ENCODE measurements around the gene SETDB2.
A peak's percentile ranks its signal among the peaks of the same experiment; 100 is the strongest.
"Not testable (repeated sequence)": the region's sequence is repeated elsewhere in the genome, so short reads cannot be mapped to it uniquely, and the experiment has no call there.

The SETDB2 gene

DNA sequence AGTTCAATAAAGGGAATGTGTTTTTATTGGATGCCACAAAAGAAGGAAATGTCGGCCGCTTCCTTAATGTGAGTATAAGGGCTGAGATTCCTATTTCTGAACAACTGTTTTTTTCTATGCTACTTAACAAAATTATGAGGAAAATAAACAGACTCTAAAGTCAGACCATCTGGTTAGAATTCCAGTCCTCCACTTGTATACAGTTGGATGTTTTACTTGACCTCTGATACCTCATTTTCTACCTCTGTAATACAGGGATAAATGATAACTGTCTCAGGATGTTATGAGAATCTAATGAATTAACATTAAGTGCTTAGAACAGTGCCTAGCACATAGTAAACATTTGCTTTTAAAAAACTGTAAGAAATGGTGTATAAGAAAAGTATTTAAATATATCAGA, 44.5 kb downstream of the SETDB2 start:
- H3K27me3 ChIP-seq (ENCODE audit: insufficient read depth, low read length): no peaks in the 10 kb centered on the region
- H3K9me3 ChIP-seq (ENCODE audit: insufficient read depth, low read depth, low read length): no peaks in the 10 kb centered on the region
- no peaks in the 10 kb centered on the region for H3K4me1 ChIP-seq (ENCODE audit: insufficient read depth, low read length)
- H3K4me3 ChIP-seq (ENCODE audit: low read length): no peak overlapping the region
- no peak overlapping the region for H3K27ac ChIP-seq (ENCODE audit: low read length)
- no peak overlapping the region for H3K9ac ChIP-seq (ENCODE audit: low read depth, low read length)
- 0 out of 2 replicates have a peak, but pooled peaks cover 5% of the 10 kb centered on the region for H3K36me3 ChIP-seq (ENCODE audit: insufficient read depth, low read depth, low read length)

DNA sequence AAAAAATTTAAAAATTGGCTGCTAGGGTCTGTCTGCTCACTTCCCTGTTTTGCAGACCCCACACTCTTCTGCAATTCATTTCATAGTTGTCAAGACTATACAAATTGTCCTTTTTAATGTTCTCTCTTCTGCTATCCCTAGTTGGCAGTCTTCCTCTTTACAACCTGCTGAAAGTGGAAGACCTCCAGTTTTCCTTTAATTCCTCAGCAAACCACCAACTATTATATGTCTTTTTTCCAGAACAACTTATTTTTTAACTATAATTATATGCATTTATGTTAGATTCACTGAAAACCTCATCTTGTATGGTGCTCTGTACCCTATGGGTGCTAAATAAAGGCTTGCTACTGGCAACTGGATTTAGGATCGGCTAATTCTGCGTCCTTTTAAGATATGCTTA, 50.6 kb downstream of the SETDB2 start:
- Histone ChIP-seq H3K4me3 (ENCODE audit: low read length) (peak overlapping the region; percentile 84; the same call in 1 of the 2 replicates), H3K4me1 (ENCODE audit: insufficient read depth, low read length) (no peaks in the 10 kb centered on the region), H3K27ac (ENCODE audit: low read length) (no peak overlapping the region), H3K27me3 (ENCODE audit: insufficient read depth, low read length) (no peaks in the 10 kb centered on the region), H3K9me3 (ENCODE audit: insufficient read depth, low read depth, low read length) (no peaks in the 10 kb centered on the region), H3K36me3 (ENCODE audit: insufficient read depth, low read depth, low read length) (no peaks in the 10 kb centered on the region), H3K9ac (ENCODE audit: low read depth, low read length) (no peak overlapping the region)

GRCh38 chr13:49495783-49496762, 52.0 kb downstream of the SETDB2 start, which contains the start of gene PHF11:
Gene PHF11, plus strand, starts transcription at chr13:49495953. Its CDS starts 49 bp downstream, at chr13:49496002.
- Histone ChIP-seq H3K9ac (ENCODE audit: low read depth, low read length) (peak within 1 kb of the TSS; percentile 83), H3K4me3 (ENCODE audit: low read length) (peak within 1 kb of the TSS; percentile 84), H3K36me3 (ENCODE audit: insufficient read depth, low read depth, low read length) (no peaks in the 10 kb centered on the region), H3K4me1 (ENCODE audit: insufficient read depth, low read length) (no peaks in the 10 kb centered on the region), H3K9me3 (ENCODE audit: insufficient read depth, low read depth, low read length) (no peaks in the 10 kb centered on the region), H3K27ac (ENCODE audit: low read length) (peak within 1 kb of the TSS; percentile 77), H3K27me3 (ENCODE audit: insufficient read depth, low read length) (no peaks in the 10 kb centered on the region)

- H3K27ac ChIP-seq (ENCODE audit: low read length): not testable (repeated sequence)
These were observed 52.8 kb downstream of the SETDB2 start for GRCh38 chr13:49496837-49497236.

GRCh38 chr13:49497272-49497671, 53.2 kb downstream of the SETDB2 start:
- H3K4me3 ChIP-seq (ENCODE audit: low read length): no peak overlapping the region
- H3K9ac ChIP-seq (ENCODE audit: low read depth, low read length): no peak overlapping the region
- H3K27ac ChIP-seq (ENCODE audit: low read length): no peak overlapping the region
- no peaks in the 10 kb centered on the region for H3K4me1 ChIP-seq (ENCODE audit: insufficient read depth, low read length)
- H3K27me3 ChIP-seq (ENCODE audit: insufficient read depth, low read length): no peaks in the 10 kb centered on the region
- H3K36me3 ChIP-seq (ENCODE audit: insufficient read depth, low read depth, low read length): no peaks in the 10 kb centered on the region
- no peaks in the 10 kb centered on the region for H3K9me3 ChIP-seq (ENCODE audit: insufficient read depth, low read depth, low read length)

More at GRCh38 chr13:49496837-49497236, 52.8 kb downstream of the SETDB2 start:
- H3K27me3 ChIP-seq (ENCODE audit: insufficient read depth, low read length); H3K9ac ChIP-seq (ENCODE audit: low read depth, low read length); H3K36me3 ChIP-seq (ENCODE audit: insufficient read depth, low read depth, low read length); H3K9me3 ChIP-seq (ENCODE audit: insufficient read depth, low read depth, low read length); H3K4me1 ChIP-seq (ENCODE audit: insufficient read depth, low read length): not testable (repeated sequence)
- peak overlapping the region; percentile 76; the same call in 1 of the 2 replicates for H3K4me3 ChIP-seq (ENCODE audit: low read length)

DNA sequence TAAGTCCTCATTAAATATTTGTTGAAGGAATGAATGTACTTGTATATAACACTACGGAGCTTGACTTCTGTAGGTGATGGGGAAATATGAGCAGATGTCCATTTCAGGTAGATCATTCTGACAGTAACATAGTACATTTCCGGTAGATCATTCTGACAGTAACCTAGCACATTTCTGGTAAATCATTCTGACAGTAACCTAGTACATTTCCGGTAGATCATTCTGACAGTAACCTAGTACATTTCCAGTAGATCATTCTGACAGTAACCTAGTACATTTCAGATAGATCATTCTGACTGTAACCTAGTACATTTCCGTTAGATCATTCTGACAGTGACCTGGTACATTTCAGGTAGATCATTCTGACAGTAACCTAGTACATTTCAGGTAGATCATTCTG, 54.1 kb downstream of the SETDB2 start:
- Histone ChIP-seq H3K4me1 (ENCODE audit: insufficient read depth, low read length) (no peaks in the 10 kb centered on the region), H3K9me3 (ENCODE audit: insufficient read depth, low read depth, low read length) (no peaks in the 10 kb centered on the region), H3K9ac (ENCODE audit: low read depth, low read length) (no peak overlapping the region), H3K36me3 (ENCODE audit: insufficient read depth, low read depth, low read length) (no peaks in the 10 kb centered on the region), H3K27ac (ENCODE audit: low read length) (no peak overlapping the region), H3K4me3 (ENCODE audit: low read length) (no peak overlapping the region), H3K27me3 (ENCODE audit: insufficient read depth, low read length) (no peaks in the 10 kb centered on the region)

GRCh38 chr13:49499889-49500660, 56.0 kb downstream of the SETDB2 start:
- Histone ChIP-seq H3K9me3 (ENCODE audit: insufficient read depth, low read depth, low read length) (no peaks in the 10 kb centered on the region), H3K27ac (ENCODE audit: low read length) (no peak overlapping the region), H3K27me3 (ENCODE audit: insufficient read depth, low read length) (no peaks in the 10 kb centered on the region), H3K36me3 (ENCODE audit: insufficient read depth, low read depth, low read length) (no peaks in the 10 kb centered on the region), H3K4me1 (ENCODE audit: insufficient read depth, low read length) (no peaks in the 10 kb centered on the region), H3K9ac (ENCODE audit: low read depth, low read length) (no peak overlapping the region), H3K4me3 (ENCODE audit: low read length) (no peak overlapping the region)

DNA sequence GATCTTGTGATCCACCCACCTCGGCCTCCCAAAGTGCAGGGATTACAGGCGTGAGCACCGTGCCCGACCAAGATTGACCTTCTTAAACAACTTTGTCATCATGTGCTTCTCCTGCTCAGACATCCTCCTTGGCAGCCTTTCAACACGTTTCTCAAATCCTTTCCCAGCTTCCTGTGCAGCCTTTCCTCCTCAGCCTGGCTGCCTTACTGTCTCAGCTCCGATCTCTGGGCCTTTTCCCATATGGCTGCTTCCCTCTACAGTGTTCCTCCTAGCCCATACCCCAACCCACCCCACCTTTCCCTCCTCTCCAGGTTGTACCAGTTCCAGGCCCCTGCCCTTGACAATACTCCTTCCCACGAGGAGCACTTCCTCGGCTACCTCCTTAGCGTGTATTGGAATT, 58.9 kb downstream of the SETDB2 start:
- H3K9me3 ChIP-seq (ENCODE audit: insufficient read depth, low read depth, low read length): no peaks in the 10 kb centered on the region
- H3K9ac ChIP-seq (ENCODE audit: low read depth, low read length): no peak overlapping the region
- H3K27ac ChIP-seq (ENCODE audit: low read length): no peak overlapping the region
- H3K4me1 ChIP-seq (ENCODE audit: insufficient read depth, low read length): no peaks in the 10 kb centered on the region
- no peaks in the 10 kb centered on the region for H3K27me3 ChIP-seq (ENCODE audit: insufficient read depth, low read length)
- no peak overlapping the region for H3K4me3 ChIP-seq (ENCODE audit: low read length)
- no peaks in the 10 kb centered on the region for H3K36me3 ChIP-seq (ENCODE audit: insufficient read depth, low read depth, low read length)

DNA sequence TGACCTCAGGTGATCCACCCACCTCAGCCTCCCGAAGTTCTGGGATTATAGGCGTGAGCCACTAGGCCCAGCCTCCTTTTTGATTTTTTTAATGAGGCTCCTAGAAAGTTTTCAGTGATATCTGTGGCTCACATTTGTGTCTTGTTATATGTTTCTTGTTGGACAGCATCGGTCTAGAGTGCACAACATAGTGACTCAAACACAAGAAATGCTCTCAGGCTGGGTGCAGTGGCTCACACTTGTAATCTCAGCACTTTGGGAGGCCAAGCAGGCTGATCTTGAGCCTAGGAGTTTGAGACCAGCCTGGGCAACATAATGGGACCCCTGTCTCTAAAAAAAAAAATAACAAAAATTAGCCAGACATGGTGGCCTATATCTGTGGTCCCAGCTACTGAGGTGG, 59.9 kb downstream of the SETDB2 start:
- Histone ChIP-seq H3K9ac (ENCODE audit: low read depth, low read length) (no peak overlapping the region), H3K4me3 (ENCODE audit: low read length) (no peak overlapping the region), H3K27ac (ENCODE audit: low read length) (no peak overlapping the region), H3K4me1 (ENCODE audit: insufficient read depth, low read length) (no peaks in the 10 kb centered on the region), H3K36me3 (ENCODE audit: insufficient read depth, low read depth, low read length) (no peaks in the 10 kb centered on the region), H3K27me3 (ENCODE audit: insufficient read depth, low read length) (no peaks in the 10 kb centered on the region), H3K9me3 (ENCODE audit: insufficient read depth, low read depth, low read length) (no peaks in the 10 kb centered on the region)

DNA sequence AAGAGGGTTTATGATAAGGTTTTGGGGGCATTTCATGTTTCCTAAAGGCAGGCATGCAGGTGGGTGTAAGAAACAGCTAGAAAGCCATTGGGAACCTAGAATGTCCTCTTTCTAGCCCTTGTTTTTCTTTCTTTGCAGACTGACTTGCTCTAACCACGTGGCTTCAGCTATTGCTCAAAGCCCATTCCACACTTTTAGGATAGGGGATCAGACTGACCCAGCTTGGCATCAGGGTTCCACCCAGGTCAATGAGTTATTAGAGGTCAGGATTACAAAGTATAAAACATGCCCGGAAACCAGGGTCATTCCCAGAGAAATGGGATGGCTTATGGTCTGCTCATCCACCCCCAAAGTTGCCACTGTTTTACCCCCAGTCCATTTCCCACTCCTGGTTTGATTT, 68.5 kb downstream of the SETDB2 start:
- Histone ChIP-seq H3K4me1 (ENCODE audit: insufficient read depth, low read length) (no peaks in the 10 kb centered on the region), H3K36me3 (ENCODE audit: insufficient read depth, low read depth, low read length) (no peaks in the 10 kb centered on the region)

GRCh38 chr13:49516467-49516866, 72.4 kb downstream of the SETDB2 start:
- Histone ChIP-seq H3K9ac (ENCODE audit: low read depth, low read length) (no peak overlapping the region), H3K36me3 (ENCODE audit: insufficient read depth, low read depth, low read length) (no peaks in the 10 kb centered on the region), H3K4me3 (ENCODE audit: low read length) (no peak overlapping the region), H3K4me1 (ENCODE audit: insufficient read depth, low read length) (0 out of 2 replicates have a peak, but pooled peaks cover 3% of the 10 kb centered on the region), H3K27ac (ENCODE audit: low read length) (no peak overlapping the region), H3K27me3 (ENCODE audit: insufficient read depth, low read length) (no peaks in the 10 kb centered on the region), H3K9me3 (ENCODE audit: insufficient read depth, low read depth, low read length) (no peaks in the 10 kb centered on the region)

More for the DNA sequence above, 68.5 kb downstream of the SETDB2 start:
- Histone ChIP-seq H3K9ac (ENCODE audit: low read depth, low read length) (no peak overlapping the region), H3K27ac (ENCODE audit: low read length) (no peak overlapping the region), H3K9me3 (ENCODE audit: insufficient read depth, low read depth, low read length) (no peaks in the 10 kb centered on the region), H3K27me3 (ENCODE audit: insufficient read depth, low read length) (no peaks in the 10 kb centered on the region), H3K4me3 (ENCODE audit: low read length) (no peak overlapping the region)
